ENCODE measurements around the gene GYPC.

GYPC gene

DNA sequence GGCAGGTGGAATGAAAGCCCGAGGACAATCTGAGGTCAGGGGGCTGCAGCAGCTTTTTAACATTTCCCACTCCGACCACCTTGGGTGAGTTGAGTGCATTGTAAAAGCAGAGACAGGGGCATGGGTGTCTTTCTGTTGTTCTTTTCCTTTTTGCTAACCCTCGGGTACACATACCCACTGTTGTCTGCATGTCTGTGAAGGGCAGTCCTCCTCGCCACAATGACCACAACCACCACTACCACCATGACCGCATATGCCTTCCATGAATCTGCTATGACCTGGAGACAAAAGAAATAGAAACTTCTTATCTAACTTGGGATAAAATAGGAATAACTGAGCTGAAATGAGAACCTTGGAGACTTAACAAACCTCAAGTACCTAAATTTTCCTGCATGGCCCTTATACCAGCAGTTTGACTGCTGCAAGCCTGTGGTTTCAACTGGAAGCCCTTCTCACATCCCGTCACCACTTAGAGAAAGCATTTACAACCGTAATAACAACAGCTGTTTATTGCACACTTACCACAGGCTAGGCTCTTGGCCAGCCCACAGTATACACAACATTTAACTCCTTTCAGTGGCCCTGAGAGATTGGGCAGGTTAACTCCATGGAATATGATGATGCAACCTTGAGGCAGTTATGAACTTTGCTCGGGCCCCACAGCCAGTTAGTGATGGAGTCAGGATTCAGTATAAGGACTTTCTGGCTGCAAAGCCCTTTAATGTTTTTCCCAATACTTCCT, 80.3 kb downstream of the GYPC start:
- no peak for DNase-seq

DNA sequence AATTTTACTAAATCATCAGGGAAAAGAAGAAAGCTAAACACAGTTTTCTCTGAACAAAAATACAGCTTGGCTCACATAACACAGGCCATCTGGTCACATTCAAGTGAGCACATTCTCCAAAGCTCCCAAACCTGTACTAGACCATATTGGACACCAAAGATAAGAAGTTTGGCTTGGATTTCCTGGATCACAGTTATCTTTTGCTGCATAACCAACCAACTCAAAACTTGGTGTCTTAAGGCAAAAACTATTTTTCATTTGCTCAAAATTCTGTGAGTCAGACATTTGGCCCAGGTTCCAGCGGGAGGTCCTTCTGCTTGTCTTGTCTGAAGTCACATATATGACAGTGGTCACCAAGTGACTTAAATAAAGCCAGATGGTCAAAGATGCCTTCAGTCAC, 83.2 kb downstream of the GYPC start:
- no peak for DNase-seq

DNA sequence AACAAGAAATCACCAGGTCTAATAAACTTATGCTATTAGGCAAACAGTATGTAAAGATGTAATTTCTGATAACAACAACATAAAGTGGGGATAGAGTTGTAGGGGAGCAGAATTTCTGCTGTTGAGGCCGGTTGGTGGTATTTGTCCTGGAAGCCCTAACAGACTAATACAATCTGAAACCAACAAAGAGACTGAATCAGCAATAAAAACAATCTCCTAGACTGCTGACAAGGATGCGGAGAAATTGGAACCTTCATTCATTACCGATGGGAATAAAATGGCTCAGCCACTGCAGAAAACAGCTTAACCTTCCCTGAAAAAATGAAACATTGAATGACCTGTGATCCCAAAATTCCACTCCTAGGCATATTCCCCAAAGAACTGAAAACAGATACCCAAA, 88.7 kb downstream of the GYPC start:
- no peak for DNase-seq

Measured in inflammatory macrophage treated with lipopolysaccharide for 4 hours (primary cell).